ENCODE results near the gene FAM114A2.
"Not testable (repeated sequence)": the region's sequence is repeated elsewhere in the genome, so short reads cannot be mapped to it uniquely, and the experiment has no call there.

Gene FAM114A2

GRCh38 chr5:154038707-154039457, at the start of gene FAM114A2, which contains the start of gene MFAP3:
Gene FAM114A2 (minus strand): TSS chr5:154038910. CDS start chr5:154034953, 3,957 bp downstream.
Gene MFAP3 (plus strand): TSS chr5:154038967. CDS start chr5:154049723, 10,756 bp downstream.
- peak; percentile 89 to 90 for DNase-seq

GRCh38 chr5:154087260-154087659, 48.5 kb upstream of the FAM114A2 start:
- no peak for DNase-seq

GRCh38 chr5:154086641-154087040, 47.9 kb upstream of the FAM114A2 start:
- DNase-seq = no peak

- DNase-seq = no peak
These were observed 47.4 kb upstream of the FAM114A2 start for GRCh38 chr5:154086146-154086545.

GRCh38 chr5:154084062-154084639, 45.4 kb upstream of the FAM114A2 start:
- no peak for DNase-seq

GRCh38 chr5:154081246-154081645, 42.5 kb upstream of the FAM114A2 start:
- DNase-seq = no peak

GRCh38 chr5:154078272-154078671, 39.6 kb upstream of the FAM114A2 start:
- no peak for DNase-seq

GRCh38 chr5:154077696-154078095, 39.0 kb upstream of the FAM114A2 start:
- DNase-seq = no peak

GRCh38 chr5:154076240-154076922, 37.7 kb upstream of the FAM114A2 start:
- no peak for DNase-seq

- DNase-seq = peak; percentile 88 to 89
These were observed 33.9 kb upstream of the FAM114A2 start for GRCh38 chr5:154072414-154073171.

- no peak for DNase-seq
These were observed 33.2 kb upstream of the FAM114A2 start for GRCh38 chr5:154071799-154072413.

GRCh38 chr5:154069854-154070253, 31.1 kb upstream of the FAM114A2 start:
- not testable (repeated sequence) for DNase-seq

- DNase-seq = no peak
These were observed 27.3 kb upstream of the FAM114A2 start for GRCh38 chr5:154065971-154066370.

GRCh38 chr5:154063372-154063771, 24.7 kb upstream of the FAM114A2 start:
- DNase-seq = no peak

- DNase-seq = no peak
These were observed 21.9 kb upstream of the FAM114A2 start for GRCh38 chr5:154060606-154061005.

GRCh38 chr5:154059583-154059982, 20.9 kb upstream of the FAM114A2 start:
- no peak for DNase-seq

GRCh38 chr5:154059039-154059430, 20.3 kb upstream of the FAM114A2 start:
- DNase-seq = no peak

GRCh38 chr5:154058055-154059038, 19.6 kb upstream of the FAM114A2 start:
- no peak for DNase-seq

GRCh38 chr5:154055201-154055600, 16.5 kb upstream of the FAM114A2 start:
- no peak for DNase-seq

GRCh38 chr5:154053468-154053867, 14.8 kb upstream of the FAM114A2 start:
- DNase-seq = no peak

- DNase-seq = no peak
These were observed 10.9 kb upstream of the FAM114A2 start for GRCh38 chr5:154049636-154050035.
